Measurements from ENCODE around the gene MYLK3.
"Not testable (repeated sequence)": the region's sequence is repeated elsewhere in the genome, so short reads cannot be mapped to it uniquely, and the experiment has no call there.

Gene MYLK3

DNA sequence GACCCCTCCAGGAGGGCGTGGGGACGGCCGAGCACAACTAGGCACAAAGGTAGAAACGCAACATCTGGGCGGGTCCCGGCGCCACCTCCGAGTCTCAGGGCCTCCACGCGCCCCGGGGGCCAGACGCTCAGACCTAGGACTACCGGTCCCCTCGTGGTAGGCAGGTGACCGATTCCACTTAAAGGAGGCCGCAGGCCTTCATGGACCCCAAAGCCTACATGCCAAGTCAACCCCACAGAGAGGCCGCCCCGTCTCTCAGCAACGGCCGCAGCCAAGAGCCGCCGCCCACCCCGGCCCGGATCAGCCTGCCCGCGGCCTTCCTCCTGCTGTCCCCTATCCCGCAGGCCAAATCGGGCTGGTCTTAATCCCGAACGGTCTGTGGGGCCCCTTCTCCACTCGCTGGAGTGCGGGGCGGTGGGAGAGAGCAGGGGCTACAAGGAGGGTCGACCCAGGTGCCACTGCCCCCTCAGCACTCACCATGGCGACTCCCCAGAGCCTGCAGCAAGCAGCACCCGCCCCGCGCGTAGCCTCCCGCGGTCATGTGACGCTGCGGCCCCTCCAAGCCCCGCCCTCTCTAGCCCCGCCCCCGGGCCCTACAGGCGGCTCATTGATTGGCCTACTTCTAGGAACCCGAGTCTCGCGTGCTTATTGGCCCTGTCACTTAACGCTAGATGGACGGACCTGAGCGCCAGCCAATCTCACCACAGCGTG lies 59.3 kb downstream of the MYLK3 start, which contains the start of gene VPS35:
Gene VPS35, minus strand, starts transcription at position 525 of the 711 bp plus-strand sequence. Its CDS starts 45 bp downstream, at position 480.
- Histone ChIP-seq H3K4me3 (ENCODE audit: low read length) (peak within 1 kb of the TSS; percentile 90), H3K4me1 (ENCODE audit: insufficient read depth, low read length) (peaks cover 20% of the 10 kb centered on the region; the same call in 1 of the 2 replicates), H3K36me3 (ENCODE audit: insufficient read depth, low read length) (peaks cover 28% of the 10 kb centered on the region), H3K9ac (ENCODE audit: low read depth, low read length) (peak within 1 kb of the TSS; percentile 92), H3K9me3 (ENCODE audit: insufficient read depth, low read depth, low read length) (no peaks in the 10 kb centered on the region), H3K27me3 (ENCODE audit: insufficient read depth, low read length) (no peaks in the 10 kb centered on the region), H3K27ac (ENCODE audit: low read depth, low read length) (peak within 1 kb of the TSS; percentile 95)
- under 1% methylated on average over 54 of the region's 54 CpGs for WGBS

DNA sequence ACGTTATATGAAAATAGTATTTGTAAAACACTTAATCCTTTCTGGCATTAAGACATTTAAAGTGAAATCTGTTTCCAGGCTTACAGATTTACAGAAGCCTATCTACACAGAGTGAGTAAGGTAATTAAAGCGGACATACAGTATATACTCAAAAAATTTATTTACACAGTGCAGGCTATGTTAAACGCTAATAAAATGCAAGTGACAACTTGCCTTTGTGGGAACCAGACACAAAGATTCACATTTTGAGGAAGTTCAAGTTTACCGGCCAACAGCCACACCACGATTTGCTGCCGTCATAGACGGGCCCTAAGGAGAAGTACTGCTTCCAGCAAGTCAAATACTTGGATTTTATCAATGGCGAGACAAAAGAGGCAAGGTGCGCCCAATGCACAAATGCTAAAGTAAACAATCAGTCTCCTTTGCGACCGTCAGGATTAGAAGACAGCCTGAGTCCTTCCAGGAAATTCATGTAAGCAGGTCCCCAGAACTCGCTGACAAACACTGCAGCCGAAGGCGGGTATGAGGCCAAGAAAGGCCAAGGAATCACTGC lies 60.0 kb downstream of the MYLK3 start:
- H3K36me3 ChIP-seq (ENCODE audit: insufficient read depth, low read length), result peaks cover 28% of the 10 kb centered on the region
- H3K4me3 ChIP-seq (ENCODE audit: low read length), result peak overlapping the region; percentile 90
- no peaks in the 10 kb centered on the region for H3K9me3 ChIP-seq (ENCODE audit: insufficient read depth, low read depth, low read length)
- H3K27ac ChIP-seq (ENCODE audit: low read depth, low read length), result peak overlapping the region; percentile 95; the same call in 1 of the 2 replicates
- H3K9ac ChIP-seq (ENCODE audit: low read depth, low read length), result peak overlapping the region; percentile 92
- WGBS, result 7% methylated on average over 13 of the region's 14 CpGs
- H3K27me3 ChIP-seq (ENCODE audit: insufficient read depth, low read length), result no peaks in the 10 kb centered on the region
- H3K4me1 ChIP-seq (ENCODE audit: insufficient read depth, low read length), result peaks cover 20% of the 10 kb centered on the region; the same call in 1 of the 2 replicates

- H3K9ac ChIP-seq (ENCODE audit: low read depth, low read length), result peak overlapping the region; percentile 92; the same call in 1 of the 2 replicates
- H3K27ac ChIP-seq (ENCODE audit: low read depth, low read length), result no peak overlapping the region
- no peaks in the 10 kb centered on the region for H3K27me3 ChIP-seq (ENCODE audit: insufficient read depth, low read length)
- 63% methylated on average over 9 of the region's 9 CpGs for WGBS
- H3K4me3 ChIP-seq (ENCODE audit: low read length), result peak overlapping the region; percentile 90
- peaks cover 20% of the 10 kb centered on the region; the same call in 1 of the 2 replicates for H3K4me1 ChIP-seq (ENCODE audit: insufficient read depth, low read length)
- peaks cover 25% of the 10 kb centered on the region for H3K36me3 ChIP-seq (ENCODE audit: insufficient read depth, low read length)
- no peaks in the 10 kb centered on the region for H3K9me3 ChIP-seq (ENCODE audit: insufficient read depth, low read depth, low read length)
Measured at GRCh38 chr16:46687486-46687885, 60.7 kb downstream of the MYLK3 start.

GRCh38 chr16:46686815-46687473 lies 61.2 kb downstream of the MYLK3 start:
- H3K9me3 ChIP-seq (ENCODE audit: insufficient read depth, low read depth, low read length), result no peaks in the 10 kb centered on the region
- H3K27ac ChIP-seq (ENCODE audit: low read depth, low read length), result no peak overlapping the region
- H3K9ac ChIP-seq (ENCODE audit: low read depth, low read length), result 0 out of 2 replicates have a peak overlapping the region, but pooled peaks have one; percentile 92
- 77% methylated on average over 3 of the region's 5 CpGs for WGBS
- H3K36me3 ChIP-seq (ENCODE audit: insufficient read depth, low read length), result peaks cover 25% of the 10 kb centered on the region
- H3K4me1 ChIP-seq (ENCODE audit: insufficient read depth, low read length), result peaks cover 20% of the 10 kb centered on the region; the same call in 1 of the 2 replicates
- peak overlapping the region; percentile 90 for H3K4me3 ChIP-seq (ENCODE audit: low read length)
- H3K27me3 ChIP-seq (ENCODE audit: insufficient read depth, low read length), result no peaks in the 10 kb centered on the region

DNA sequence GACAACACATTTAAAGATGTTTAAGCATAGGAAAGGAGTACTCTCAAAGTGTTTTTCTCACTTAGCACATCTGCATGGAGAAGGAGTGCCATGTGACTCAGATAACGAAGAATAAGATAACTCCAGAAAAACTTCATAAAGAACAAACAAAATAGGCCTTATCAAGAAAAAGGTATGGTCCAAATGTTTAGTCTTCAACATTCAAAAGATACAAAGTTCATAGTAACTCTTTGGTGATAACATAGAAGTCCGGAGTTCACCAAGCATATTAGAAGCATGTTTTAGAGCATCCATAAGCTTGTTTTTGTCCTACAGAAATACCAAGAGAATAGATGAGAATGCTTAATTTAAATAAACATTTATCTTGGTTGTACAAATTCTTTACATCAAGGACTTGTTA lies 66.3 kb downstream of the MYLK3 start:
- not testable (repeated sequence) for H3K4me3 ChIP-seq (ENCODE audit: low read length); H3K27me3 ChIP-seq (ENCODE audit: insufficient read depth, low read length); H3K27ac ChIP-seq (ENCODE audit: low read depth, low read length); H3K9ac ChIP-seq (ENCODE audit: low read depth, low read length); H3K4me1 ChIP-seq (ENCODE audit: insufficient read depth, low read length); H3K9me3 ChIP-seq (ENCODE audit: insufficient read depth, low read depth, low read length)
- 100% methylated on average over 2 of the region's 2 CpGs for WGBS
- H3K36me3 ChIP-seq (ENCODE audit: insufficient read depth, low read length), result peaks cover 61% of the 10 kb centered on the region

GRCh38 chr16:46677943-46678342 lies 70.2 kb downstream of the MYLK3 start:
- peaks cover 93% of the 10 kb centered on the region for H3K36me3 ChIP-seq (ENCODE audit: insufficient read depth, low read length)
- H3K27ac ChIP-seq (ENCODE audit: low read depth, low read length); H3K9me3 ChIP-seq (ENCODE audit: insufficient read depth, low read depth, low read length); H3K9ac ChIP-seq (ENCODE audit: low read depth, low read length); H3K27me3 ChIP-seq (ENCODE audit: insufficient read depth, low read length); H3K4me3 ChIP-seq (ENCODE audit: low read length); H3K4me1 ChIP-seq (ENCODE audit: insufficient read depth, low read length): not testable (repeated sequence)
- 100% methylated on average over 1 of the region's 1 CpG for WGBS

DNA sequence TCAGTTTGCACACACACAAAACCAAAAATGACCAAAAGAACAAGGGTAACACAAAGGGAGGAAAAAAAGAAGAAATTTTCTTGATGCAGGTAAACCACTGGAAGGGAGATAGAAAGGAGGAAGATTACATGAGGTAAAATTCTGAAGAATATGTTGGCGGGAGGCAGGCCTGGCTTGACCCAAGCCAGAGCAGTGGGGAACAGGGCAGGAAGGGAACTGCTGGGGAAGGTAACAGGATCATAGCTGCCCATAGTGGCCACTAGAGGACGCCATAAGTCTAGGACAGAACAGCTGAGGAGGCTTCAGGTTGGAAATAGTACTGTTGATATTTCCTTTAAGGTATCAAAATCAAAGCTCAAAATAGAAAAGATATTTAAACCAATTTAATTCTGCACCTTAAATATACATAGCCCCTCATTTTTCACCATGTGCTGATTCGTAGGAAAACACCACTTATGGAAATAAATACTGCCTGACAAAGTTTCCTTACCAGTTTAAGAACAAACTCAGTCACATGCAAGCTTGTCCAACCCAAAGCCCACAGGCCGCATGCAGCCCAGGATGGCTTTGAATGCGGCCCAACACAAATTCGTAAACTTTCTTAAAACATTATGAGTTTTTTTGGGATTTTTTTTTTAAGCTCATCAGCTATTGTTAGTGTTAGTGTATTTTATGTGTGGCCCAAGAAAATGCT lies 74.7 kb downstream of the MYLK3 start:
- Histone ChIP-seq H3K27ac (ENCODE audit: low read depth, low read length) (no peak overlapping the region; the same call in 1 of the 2 replicates), H3K36me3 (ENCODE audit: insufficient read depth, low read length) (peaks cover 97% of the 10 kb centered on the region), H3K4me1 (ENCODE audit: insufficient read depth, low read length) (no peaks in the 10 kb centered on the region), H3K27me3 (ENCODE audit: insufficient read depth, low read length) (no peaks in the 10 kb centered on the region), H3K9ac (ENCODE audit: low read depth, low read length) (no peak overlapping the region), H3K4me3 (ENCODE audit: low read length) (no peak overlapping the region), H3K9me3 (ENCODE audit: insufficient read depth, low read depth, low read length) (no peaks in the 10 kb centered on the region)
- 74% methylated on average over 6 of the region's 6 CpGs for WGBS

GRCh38 chr16:46662123-46662522 lies 86.0 kb downstream of the MYLK3 start:
- WGBS, result 70% methylated on average over 4 of the region's 4 CpGs
- Histone ChIP-seq H3K27me3 (ENCODE audit: insufficient read depth, low read length) (no peaks in the 10 kb centered on the region), H3K36me3 (ENCODE audit: insufficient read depth, low read length) (peaks cover 77% of the 10 kb centered on the region), H3K4me3 (ENCODE audit: low read length) (no peak overlapping the region), H3K9me3 (ENCODE audit: insufficient read depth, low read depth, low read length) (no peaks in the 10 kb centered on the region), H3K9ac (ENCODE audit: low read depth, low read length) (no peak overlapping the region), H3K4me1 (ENCODE audit: insufficient read depth, low read length) (no peaks in the 10 kb centered on the region), H3K27ac (ENCODE audit: low read depth, low read length) (no peak overlapping the region)

DNA sequence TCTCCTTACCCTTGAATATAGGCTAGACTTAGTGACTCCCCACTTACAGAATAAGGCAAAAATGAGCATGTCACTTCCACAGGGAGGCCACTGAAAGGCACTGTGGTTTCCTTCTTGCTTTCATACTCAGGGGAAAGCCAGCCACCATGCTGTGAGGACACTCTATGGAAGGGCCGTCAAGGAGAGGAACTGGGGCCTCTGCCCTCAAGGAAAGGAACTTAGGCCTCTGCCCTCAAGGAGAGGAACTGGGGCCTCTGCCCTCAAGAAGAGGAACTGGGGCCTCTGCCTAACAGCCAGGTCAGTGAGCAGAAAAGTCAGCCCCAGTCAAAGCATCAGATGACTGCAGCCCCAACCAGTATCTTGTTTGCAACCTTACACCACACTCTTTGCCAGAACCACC lies 89.2 kb downstream of the MYLK3 start:
- Histone ChIP-seq H3K36me3 (ENCODE audit: insufficient read depth, low read length) (peaks cover 52% of the 10 kb centered on the region), H3K4me3 (ENCODE audit: low read length) (no peak overlapping the region), H3K4me1 (ENCODE audit: insufficient read depth, low read length) (no peaks in the 10 kb centered on the region), H3K9me3 (ENCODE audit: insufficient read depth, low read depth, low read length) (no peaks in the 10 kb centered on the region), H3K9ac (ENCODE audit: low read depth, low read length) (no peak overlapping the region), H3K27me3 (ENCODE audit: insufficient read depth, low read length) (no peaks in the 10 kb centered on the region), H3K27ac (ENCODE audit: low read depth, low read length) (no peak overlapping the region)
- WGBS, result 83% methylated on average over 1 of the region's 1 CpG
